H1 (cell line): Measurements from ENCODE around the gene GPC6.

Experiments used
- EZH2 ChIP-seq: fragments of 200-600 bp; sonication (generic); IDR thresholded peaks from 2 replicates; pipeline ENCODE4 v1.7.1; 2012; ENCODE audit warnings: low read depth, mild to moderate bottlenecking, moderate library complexity, low read length, inconsistent platforms; ENCODE audit not compliant: severe bottlenecking
- POLR2AphosphoS5 ChIP-seq: IDR thresholded peaks from 2 replicates; pipeline ENCODE4 v1.6.1; 2011; ENCODE audit warnings: low read depth, low read length
- RAD21 ChIP-seq, 2 experiments: IDR thresholded peaks in 1 of 2; conservative IDR thresholded peaks in 1 of 2; 2 replicates each; pipeline ENCODE4 v1.6.1; 2011; ENCODE audit warnings: low read depth in 2 of 2, low read length in 2 of 2, improper control_type of control experiment in 1 of 2, inconsistent platforms in 1 of 2, mild to moderate bottlenecking in 1 of 2, moderate library complexity in 1 of 2
- SP1 ChIP-seq: IDR thresholded peaks from 2 replicates; pipeline ENCODE4 v1.6.1; 2011; ENCODE audit warnings: low read depth, low read length
- YY1 ChIP-seq: IDR thresholded peaks from 2 replicates; pipeline ENCODE4 v1.6.1; 2011; ENCODE audit warnings: low read depth, mild to moderate bottlenecking, low read length
- TF ChIP-seq, protein P1 (sequence below), 3 experiments: IDR thresholded peaks; 1 replicate in 2 of 3; 2 replicates in 1 of 3; pipeline versions ENCODE4 v1.5.1 to v1.6.1; 2011; ENCODE audit warnings: low read length in 3 of 3, mild to moderate bottlenecking in 3 of 3, inconsistent platforms in 2 of 3, low read depth in 1 of 3, moderate library complexity in 1 of 3; ENCODE audit not compliant: insufficient read depth in 1 of 3; ENCODE audit errors: control extremely low read depth in 1 of 3
- TF ChIP-seq, protein P2 (sequence below): IDR thresholded peaks from 2 replicates; pipeline ENCODE4 v1.6.1; 2011; ENCODE audit warnings: low read depth, mild to moderate bottlenecking, low read length; ENCODE audit not compliant: insufficient read depth
- TF ChIP-seq, protein P3 (sequence below): IDR thresholded peaks from 2 replicates; pipeline ENCODE4 v1.6.1; 2012; ENCODE audit warnings: inconsistent platforms

DNA sequence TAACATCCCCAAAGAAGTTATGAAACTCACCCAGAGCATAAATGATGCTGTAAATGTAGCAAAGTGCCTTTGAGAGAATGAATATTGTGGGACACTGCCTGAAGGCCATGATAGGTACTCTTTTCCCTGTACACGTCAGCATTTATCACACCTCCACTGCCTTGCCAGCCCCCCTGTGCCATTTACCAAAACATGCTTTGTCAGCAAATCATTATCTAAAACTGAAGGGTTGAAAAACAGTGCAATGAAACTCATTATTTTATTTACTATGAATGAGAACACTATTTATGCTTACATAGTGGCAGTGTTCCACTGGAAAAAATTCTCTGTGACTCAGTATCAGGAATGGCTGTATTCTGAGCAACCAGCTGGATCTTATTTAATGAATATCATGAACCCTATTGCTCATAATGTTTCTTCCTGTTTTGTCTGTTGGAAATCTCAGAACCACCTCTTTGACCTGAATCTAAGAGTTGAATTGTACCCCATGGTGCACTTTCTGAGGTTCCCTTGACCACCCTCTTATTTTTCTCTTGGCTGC is 688.7 kb downstream of the GPC6 start:
- no peak for TF ChIP-seq EZH2
- TF ChIP-seq, protein P1, sequence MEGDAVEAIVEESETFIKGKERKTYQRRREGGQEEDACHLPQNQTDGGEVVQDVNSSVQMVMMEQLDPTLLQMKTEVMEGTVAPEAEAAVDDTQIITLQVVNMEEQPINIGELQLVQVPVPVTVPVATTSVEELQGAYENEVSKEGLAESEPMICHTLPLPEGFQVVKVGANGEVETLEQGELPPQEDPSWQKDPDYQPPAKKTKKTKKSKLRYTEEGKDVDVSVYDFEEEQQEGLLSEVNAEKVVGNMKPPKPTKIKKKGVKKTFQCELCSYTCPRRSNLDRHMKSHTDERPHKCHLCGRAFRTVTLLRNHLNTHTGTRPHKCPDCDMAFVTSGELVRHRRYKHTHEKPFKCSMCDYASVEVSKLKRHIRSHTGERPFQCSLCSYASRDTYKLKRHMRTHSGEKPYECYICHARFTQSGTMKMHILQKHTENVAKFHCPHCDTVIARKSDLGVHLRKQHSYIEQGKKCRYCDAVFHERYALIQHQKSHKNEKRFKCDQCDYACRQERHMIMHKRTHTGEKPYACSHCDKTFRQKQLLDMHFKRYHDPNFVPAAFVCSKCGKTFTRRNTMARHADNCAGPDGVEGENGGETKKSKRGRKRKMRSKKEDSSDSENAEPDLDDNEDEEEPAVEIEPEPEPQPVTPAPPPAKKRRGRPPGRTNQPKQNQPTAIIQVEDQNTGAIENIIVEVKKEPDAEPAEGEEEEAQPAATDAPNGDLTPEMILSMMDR (IDR thresholded peaks at IDR 0.05; ENCODE audit: control extremely low read depth in 1 of 3, insufficient read depth in 1 of 3, low read depth in 1 of 3, low read length in 3 of 3), result no peak
- no peak for TF ChIP-seq RAD21 (IDR thresholded peaks at IDR 0.05 in 1 of 2, conservative IDR thresholded peaks at IDR 0.05 in 1 of 2; ENCODE audit: low read depth in 2 of 2, low read length in 2 of 2)
- no peak for TF ChIP-seq SP1
- no peak for TF ChIP-seq YY1
- TF ChIP-seq, protein P2, sequence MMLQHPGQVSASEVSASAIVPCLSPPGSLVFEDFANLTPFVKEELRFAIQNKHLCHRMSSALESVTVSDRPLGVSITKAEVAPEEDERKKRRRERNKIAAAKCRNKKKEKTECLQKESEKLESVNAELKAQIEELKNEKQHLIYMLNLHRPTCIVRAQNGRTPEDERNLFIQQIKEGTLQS, result no peak
- TF ChIP-seq, protein P3, sequence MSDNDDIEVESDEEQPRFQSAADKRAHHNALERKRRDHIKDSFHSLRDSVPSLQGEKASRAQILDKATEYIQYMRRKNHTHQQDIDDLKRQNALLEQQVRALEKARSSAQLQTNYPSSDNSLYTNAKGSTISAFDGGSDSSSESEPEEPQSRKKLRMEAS, result no peak
- no peak for TF ChIP-seq POLR2AphosphoS5
